HL-60 (cell line): Measurements from ENCODE around the gene FLAD1.

Experiments
- POLR2AphosphoS5 ChIP-seq: IDR thresholded peaks from 2 replicates; pipeline ENCODE4 v1.6.1; 2012; ENCODE audit warnings: low read depth
- SPI1 ChIP-seq: IDR thresholded peaks from 2 replicates; pipeline ENCODE4 v1.6.1; 2012; ENCODE audit warnings: low read depth, mild to moderate bottlenecking, borderline replicate concordance
- TF ChIP-seq, protein P1 (sequence below): IDR thresholded peaks from one replicate; pipeline ENCODE4 v1.5.1; 2011; ENCODE audit warnings: low read length, control low read depth, inconsistent platforms; ENCODE audit not compliant: insufficient read depth
- TF ChIP-seq, protein P2 (sequence below): IDR thresholded peaks from 2 replicates; pipeline ENCODE4 v1.6.1; 2012; ENCODE audit warnings: low read depth; ENCODE audit not compliant: insufficient replicate concordance

DNA sequence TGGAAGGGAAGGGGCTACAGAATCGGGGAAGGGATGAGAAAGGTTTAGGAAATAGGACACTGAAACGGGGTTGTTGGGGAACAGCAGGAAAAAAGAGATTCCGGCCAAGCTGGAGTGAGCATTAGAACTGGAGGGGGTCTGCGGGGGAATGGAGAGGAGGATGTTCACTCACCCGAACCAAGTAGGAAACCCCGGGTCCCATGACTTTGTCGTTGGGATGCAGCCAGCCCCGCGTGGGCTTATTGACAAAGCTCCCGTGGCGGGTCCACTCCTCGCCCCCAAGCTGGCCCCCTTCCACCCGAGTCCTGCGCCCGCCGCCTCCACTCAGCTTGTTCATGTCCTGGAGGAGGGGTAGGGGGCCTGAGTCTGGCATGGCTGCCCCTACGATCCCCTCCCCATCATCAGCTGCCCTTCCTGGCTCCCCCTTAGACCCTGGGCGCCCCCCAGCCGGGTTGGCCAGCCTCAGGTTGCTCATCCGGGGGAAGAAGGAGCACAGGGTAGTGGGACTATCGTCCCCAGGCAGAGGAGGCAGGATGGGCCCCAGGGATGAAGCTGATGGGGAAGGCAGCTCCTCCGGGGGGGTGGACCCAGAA lies 13.2 kb upstream of the FLAD1 start:
- TF ChIP-seq, protein P1, sequence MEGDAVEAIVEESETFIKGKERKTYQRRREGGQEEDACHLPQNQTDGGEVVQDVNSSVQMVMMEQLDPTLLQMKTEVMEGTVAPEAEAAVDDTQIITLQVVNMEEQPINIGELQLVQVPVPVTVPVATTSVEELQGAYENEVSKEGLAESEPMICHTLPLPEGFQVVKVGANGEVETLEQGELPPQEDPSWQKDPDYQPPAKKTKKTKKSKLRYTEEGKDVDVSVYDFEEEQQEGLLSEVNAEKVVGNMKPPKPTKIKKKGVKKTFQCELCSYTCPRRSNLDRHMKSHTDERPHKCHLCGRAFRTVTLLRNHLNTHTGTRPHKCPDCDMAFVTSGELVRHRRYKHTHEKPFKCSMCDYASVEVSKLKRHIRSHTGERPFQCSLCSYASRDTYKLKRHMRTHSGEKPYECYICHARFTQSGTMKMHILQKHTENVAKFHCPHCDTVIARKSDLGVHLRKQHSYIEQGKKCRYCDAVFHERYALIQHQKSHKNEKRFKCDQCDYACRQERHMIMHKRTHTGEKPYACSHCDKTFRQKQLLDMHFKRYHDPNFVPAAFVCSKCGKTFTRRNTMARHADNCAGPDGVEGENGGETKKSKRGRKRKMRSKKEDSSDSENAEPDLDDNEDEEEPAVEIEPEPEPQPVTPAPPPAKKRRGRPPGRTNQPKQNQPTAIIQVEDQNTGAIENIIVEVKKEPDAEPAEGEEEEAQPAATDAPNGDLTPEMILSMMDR, result no peak
- no peak for TF ChIP-seq POLR2AphosphoS5
- TF ChIP-seq, protein P2, sequence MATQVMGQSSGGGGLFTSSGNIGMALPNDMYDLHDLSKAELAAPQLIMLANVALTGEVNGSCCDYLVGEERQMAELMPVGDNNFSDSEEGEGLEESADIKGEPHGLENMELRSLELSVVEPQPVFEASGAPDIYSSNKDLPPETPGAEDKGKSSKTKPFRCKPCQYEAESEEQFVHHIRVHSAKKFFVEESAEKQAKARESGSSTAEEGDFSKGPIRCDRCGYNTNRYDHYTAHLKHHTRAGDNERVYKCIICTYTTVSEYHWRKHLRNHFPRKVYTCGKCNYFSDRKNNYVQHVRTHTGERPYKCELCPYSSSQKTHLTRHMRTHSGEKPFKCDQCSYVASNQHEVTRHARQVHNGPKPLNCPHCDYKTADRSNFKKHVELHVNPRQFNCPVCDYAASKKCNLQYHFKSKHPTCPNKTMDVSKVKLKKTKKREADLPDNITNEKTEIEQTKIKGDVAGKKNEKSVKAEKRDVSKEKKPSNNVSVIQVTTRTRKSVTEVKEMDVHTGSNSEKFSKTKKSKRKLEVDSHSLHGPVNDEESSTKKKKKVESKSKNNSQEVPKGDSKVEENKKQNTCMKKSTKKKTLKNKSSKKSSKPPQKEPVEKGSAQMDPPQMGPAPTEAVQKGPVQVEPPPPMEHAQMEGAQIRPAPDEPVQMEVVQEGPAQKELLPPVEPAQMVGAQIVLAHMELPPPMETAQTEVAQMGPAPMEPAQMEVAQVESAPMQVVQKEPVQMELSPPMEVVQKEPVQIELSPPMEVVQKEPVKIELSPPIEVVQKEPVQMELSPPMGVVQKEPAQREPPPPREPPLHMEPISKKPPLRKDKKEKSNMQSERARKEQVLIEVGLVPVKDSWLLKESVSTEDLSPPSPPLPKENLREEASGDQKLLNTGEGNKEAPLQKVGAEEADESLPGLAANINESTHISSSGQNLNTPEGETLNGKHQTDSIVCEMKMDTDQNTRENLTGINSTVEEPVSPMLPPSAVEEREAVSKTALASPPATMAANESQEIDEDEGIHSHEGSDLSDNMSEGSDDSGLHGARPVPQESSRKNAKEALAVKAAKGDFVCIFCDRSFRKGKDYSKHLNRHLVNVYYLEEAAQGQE, result no peak
- no peak for TF ChIP-seq SPI1
